ENCODE measurements around the gene PLEKHG4. TPM values are rescaled to one million over a fixed set of nuclear protein-coding genes. Genes with fewer than 3 reads are reported as not detected.

The PLEKHG4 gene
- total RNA-seq, 1 experiment from 2014 or later: 38.5 TPM

GRCh38 chr16:67275321-67275720 is 4.0 kb upstream of the PLEKHG4 start:
- Histone ChIP-seq H3K9me3 (ENCODE audit: control insufficient read depth in 1 of 2, insufficient read depth in 1 of 2, low read depth in 1 of 2, low read length in 2 of 2) (no peaks in the 10 kb centered on the region), H4K20me1 (ENCODE audit: insufficient read depth) (no peaks in the 10 kb centered on the region), H3K4me2 (ENCODE audit: low read length) (no peak overlapping the region), H3K9me2 (ENCODE audit: insufficient read depth) (no peaks in the 10 kb centered on the region), H3K4me3 (replicated peaks in 1 of 2; ENCODE audit: low read depth in 1 of 2, low read length in 2 of 2) (no peak overlapping the region), H3K27ac (ENCODE audit: low read depth, low read length) (no peak overlapping the region), H3K4me1 (ENCODE audit: control insufficient read depth in 1 of 2, insufficient read depth in 2 of 2, low read length in 2 of 2) (peaks cover 27 to 42% of the 10 kb centered on the region in 2 experiments), H3K79me2 (ENCODE audit: insufficient read depth, low read length) (peaks cover 31% of the 10 kb centered on the region), H3K27me3 (ENCODE audit: insufficient read depth, low read length) (no peaks in the 10 kb centered on the region), H3K36me3 (ENCODE audit: control insufficient read depth in 1 of 2, insufficient read depth in 2 of 2, low read length in 2 of 2) (peaks cover 3 to 14% of the 10 kb centered on the region in 2 experiments; a peak in 2 of 4 replicates), H2AFZ (ENCODE audit: low read depth, low read length, poor library complexity, severe bottlenecking) (no peak overlapping the region), H3K9ac (ENCODE audit: low read length) (no peak overlapping the region)
- DNase-seq (ENCODE audit: low read depth, low spot score) (no peak), ATAC-seq (no peak)
- intact Hi-C loops (cut with micrococcal nuclease): loop anchor here (5.0 kb wide), 1 partner anchor 62 kb away; no protein-coding TSS in a partner anchor
- ChIA-PET RAD21 (ENCODE audit: low non-redundant PET in 1 of 2, low total read pairs in 2 of 2, uncharacterized antibody in 2 of 2, unreplicated experiment in 2 of 2) (no interaction called here), CTCF (no interaction called here), POLR2A (no interaction called here)
- TSS peak; percentile 28 for BruUV-seq (replicated peaks)
- TF ChIP-seq REST (IDR thresholded peaks at IDR 0.05; ENCODE audit: low read depth) (no peak), ELF1 (IDR thresholded peaks at IDR 0.05; ENCODE audit: borderline replicate concordance, low read depth) (no peak), EZH2phosphoT487 (IDR thresholded peaks at IDR 0.05; ENCODE audit: borderline replicate concordance) (no peak), ATF3 (IDR thresholded peaks at IDR 0.05) (no peak), SIN3A (IDR thresholded peaks at IDR 0.05; ENCODE audit: low read depth) (no peak), TCF7L2 (IDR thresholded peaks at IDR 0.05; ENCODE audit: borderline replicate concordance, extremely low read depth, insufficient read depth, insufficient read length) (no peak), SP1 (IDR thresholded peaks at IDR 0.05; ENCODE audit: low read depth) (no peak), RAD21 (IDR thresholded peaks at IDR 0.05; ENCODE audit: low read depth) (no peak)

All from HCT116 (cell line).